SJCRH30 (cell line): Measurements from ENCODE around the gene SPCS2. TPM values are rescaled to one million over a fixed set of nuclear protein-coding genes. Genes with fewer than 3 reads are reported as not detected.

Experiments
- DNase-seq, 2 experiments: peaks; one replicate each; pipeline ENCODE4 v3.0.0-alpha.2; 2015 to 2020
- H3K27ac ChIP-seq: fragments of 250-450 bp; sonication (Bioruptor Pico); 2 replicates; pipeline ENCODE4 v1.5.1; 2020; ENCODE audit warnings: mild to moderate bottlenecking, moderate library complexity
- H3K27me3 ChIP-seq: fragments of 250-450 bp; sonication (Bioruptor Pico); 2 replicates; pipeline ENCODE4 v1.5.1; 2020; ENCODE audit warnings: mild to moderate bottlenecking, moderate library complexity
- H3K36me3 ChIP-seq: fragments of 250-450 bp; sonication (Bioruptor Pico); 2 replicates; pipeline ENCODE4 v1.5.1; 2020; ENCODE audit warnings: mild to moderate bottlenecking, moderate library complexity
- H3K4me1 ChIP-seq: fragments of 250-450 bp; sonication (Bioruptor Pico); 2 replicates; pipeline ENCODE4 v1.5.1; 2020; ENCODE audit warnings: mild to moderate bottlenecking, moderate library complexity
- H3K4me3 ChIP-seq: fragments of 250-450 bp; sonication (Bioruptor Pico); 2 replicates; pipeline ENCODE4 v1.5.1; 2020; ENCODE audit warnings: mild to moderate bottlenecking, moderate library complexity
- H3K9me3 ChIP-seq: fragments of 250-450 bp; sonication (Bioruptor Pico); replicated peaks from 2 replicates; pipeline ENCODE4 v1.5.1; 2020; ENCODE audit warnings: mild to moderate bottlenecking, moderate library complexity
- total RNA-seq: library from RNA; depleted of rRNA; stranded (reverse); fragments of >200 nt; shearing (Covaris generic); gene quantifications from 2 replicates; pipeline ENCODE4 v1.2.3, GENCODE V29; 2014; rRNA removed

SPCS2 gene
- total RNA-seq = 61.3 and 77.8 TPM in 2 replicates

- H3K36me3 ChIP-seq = peaks cover 14% of the 10 kb centered on the region
- H3K4me3 ChIP-seq = peak within 1 kb of the TSS; percentile 94
- no peaks in the 10 kb centered on the region for H3K9me3 ChIP-seq
- peak; percentile 97 to 98 for DNase-seq
- H3K27ac ChIP-seq = peak within 1 kb of the TSS; percentile 89
- H3K4me1 ChIP-seq = peaks cover 5% of the 10 kb centered on the region; the same call in 1 of the 2 replicates
- no peaks in the 10 kb centered on the region for H3K27me3 ChIP-seq
These were observed at the start of gene SPCS2, which contains the start of gene XRRA1 for GRCh38 chr11:74948898-74949752. Gene SPCS2, plus strand, starts transcription at chr11:74949266. Its CDS starts 20 bp downstream, at chr11:74949286. Gene XRRA1, minus strand, starts transcription at chr11:74949091. Its CDS starts 8,213 bp downstream, at chr11:74940878.

- Histone ChIP-seq H3K4me1 (no peaks in the 10 kb centered on the region), H3K27ac (no peak overlapping the region), H3K4me3 (no peak overlapping the region), H3K9me3 (peaks cover 14% of the 10 kb centered on the region; the same call in 1 of the 2 replicates), H3K36me3 (no peaks in the 10 kb centered on the region), H3K27me3 (no peaks in the 10 kb centered on the region)
- DNase-seq = no peak
These were observed 46.7 kb upstream of the SPCS2 start for GRCh38 chr11:74902342-74902741.

- Histone ChIP-seq H3K36me3 (no peaks in the 10 kb centered on the region), H3K4me3 (no peak overlapping the region), H3K27me3 (no peaks in the 10 kb centered on the region), H3K9me3 (peaks cover 14% of the 10 kb centered on the region; the same call in 1 of the 2 replicates), H3K27ac (no peak overlapping the region), H3K4me1 (no peaks in the 10 kb centered on the region)
- no peak for DNase-seq
These were observed 43.7 kb upstream of the SPCS2 start for GRCh38 chr11:74905326-74905725.

- no peak for DNase-seq
These were observed 39.7 kb upstream of the SPCS2 start for GRCh38 chr11:74909385-74909784.

GRCh38 chr11:74909812-74910211, 39.3 kb upstream of the SPCS2 start:
- H3K9me3 ChIP-seq = no peaks in the 10 kb centered on the region
- H3K4me3 ChIP-seq = no peak overlapping the region
- no peak overlapping the region for H3K27ac ChIP-seq
- H3K27me3 ChIP-seq = no peaks in the 10 kb centered on the region
- DNase-seq = no peak
- H3K4me1 ChIP-seq = no peaks in the 10 kb centered on the region
- no peaks in the 10 kb centered on the region; the same call in 1 of the 2 replicates for H3K36me3 ChIP-seq

More at GRCh38 chr11:74909385-74909784, 39.7 kb upstream of the SPCS2 start:
- no peak overlapping the region for H3K27ac ChIP-seq
- no peaks in the 10 kb centered on the region for H3K9me3 ChIP-seq
- H3K4me1 ChIP-seq = no peaks in the 10 kb centered on the region
- H3K36me3 ChIP-seq = no peaks in the 10 kb centered on the region; the same call in 1 of the 2 replicates
- no peaks in the 10 kb centered on the region for H3K27me3 ChIP-seq
- no peak overlapping the region for H3K4me3 ChIP-seq

GRCh38 chr11:74923125-74923524, 25.9 kb upstream of the SPCS2 start:
- DNase-seq = no peak
- H3K9me3 ChIP-seq = no peaks in the 10 kb centered on the region
- H3K36me3 ChIP-seq = no peaks in the 10 kb centered on the region; the same call in 1 of the 2 replicates
- H3K4me3 ChIP-seq = no peak overlapping the region
- H3K4me1 ChIP-seq = peaks cover 5% of the 10 kb centered on the region; the same call in 1 of the 2 replicates
- no peaks in the 10 kb centered on the region for H3K27me3 ChIP-seq
- H3K27ac ChIP-seq = no peak overlapping the region

GRCh38 chr11:74925281-74925680, 23.8 kb upstream of the SPCS2 start:
- H3K4me3 ChIP-seq = no peak overlapping the region
- H3K36me3 ChIP-seq = no peaks in the 10 kb centered on the region

GRCh38 chr11:74926304-74927030, 22.6 kb upstream of the SPCS2 start:
- no peaks in the 10 kb centered on the region for H3K9me3 ChIP-seq
- H3K4me3 ChIP-seq = no peak overlapping the region
- H3K27ac ChIP-seq = peak overlapping the region; percentile 31; the same call in 1 of the 2 replicates
- peak; percentile 34 to 54 for DNase-seq
- H3K4me1 ChIP-seq = peaks cover 5% of the 10 kb centered on the region; the same call in 1 of the 2 replicates
- H3K36me3 ChIP-seq = no peaks in the 10 kb centered on the region
- no peaks in the 10 kb centered on the region for H3K27me3 ChIP-seq

More at GRCh38 chr11:74925281-74925680, 23.8 kb upstream of the SPCS2 start:
- H3K9me3 ChIP-seq = no peaks in the 10 kb centered on the region
- peaks cover 5% of the 10 kb centered on the region; the same call in 1 of the 2 replicates for H3K4me1 ChIP-seq
- no peaks in the 10 kb centered on the region for H3K27me3 ChIP-seq
- DNase-seq = no peak
- no peak overlapping the region for H3K27ac ChIP-seq

- H3K9me3 ChIP-seq = no peaks in the 10 kb centered on the region
- DNase-seq = no peak
- no peaks in the 10 kb centered on the region for H3K36me3 ChIP-seq
- peaks cover 10% of the 10 kb centered on the region for H3K4me1 ChIP-seq
- no peak overlapping the region for H3K4me3 ChIP-seq
- no peaks in the 10 kb centered on the region for H3K27me3 ChIP-seq
- no peak overlapping the region for H3K27ac ChIP-seq
These were observed 21.6 kb upstream of the SPCS2 start for GRCh38 chr11:74927496-74927895.

GRCh38 chr11:74929431-74930363, 19.4 kb upstream of the SPCS2 start:
- Histone ChIP-seq H3K36me3 (no peaks in the 10 kb centered on the region), H3K9me3 (no peaks in the 10 kb centered on the region), H3K27me3 (no peaks in the 10 kb centered on the region), H3K27ac (no peak overlapping the region), H3K4me1 (peaks cover 13% of the 10 kb centered on the region), H3K4me3 (no peak overlapping the region)
- peak; percentile 75 to 93 for DNase-seq

- peaks cover 4% of the 10 kb centered on the region; the same call in 1 of the 2 replicates for H3K36me3 ChIP-seq
- peak; percentile 17 to 37 for DNase-seq
- no peak overlapping the region for H3K27ac ChIP-seq
- H3K27me3 ChIP-seq = no peaks in the 10 kb centered on the region
- H3K9me3 ChIP-seq = no peaks in the 10 kb centered on the region
- H3K4me3 ChIP-seq = no peak overlapping the region
- H3K4me1 ChIP-seq = peaks cover 8% of the 10 kb centered on the region
These were observed 16.9 kb upstream of the SPCS2 start for GRCh38 chr11:74932169-74932568.

GRCh38 chr11:74932797-74933196, 16.3 kb upstream of the SPCS2 start:
- Histone ChIP-seq H3K9me3 (no peaks in the 10 kb centered on the region), H3K36me3 (peaks cover 4% of the 10 kb centered on the region; the same call in 1 of the 2 replicates), H3K4me3 (no peak overlapping the region), H3K27me3 (no peaks in the 10 kb centered on the region), H3K27ac (no peak overlapping the region), H3K4me1 (peaks cover 8% of the 10 kb centered on the region)
- DNase-seq = peak in 1 of 2 experiments; percentile 11

GRCh38 chr11:74933765-74934164, 15.3 kb upstream of the SPCS2 start:
- H3K27me3 ChIP-seq = no peaks in the 10 kb centered on the region
- H3K4me1 ChIP-seq = peaks cover 8% of the 10 kb centered on the region
- H3K4me3 ChIP-seq = no peak overlapping the region
- DNase-seq = no peak
- peaks cover 4% of the 10 kb centered on the region; the same call in 1 of the 2 replicates for H3K36me3 ChIP-seq
- no peaks in the 10 kb centered on the region for H3K9me3 ChIP-seq
- H3K27ac ChIP-seq = no peak overlapping the region

GRCh38 chr11:74935285-74935684, 13.8 kb upstream of the SPCS2 start:
- Histone ChIP-seq H3K4me3 (no peak overlapping the region), H3K9me3 (no peaks in the 10 kb centered on the region), H3K27me3 (no peaks in the 10 kb centered on the region), H3K4me1 (peaks cover 8% of the 10 kb centered on the region), H3K27ac (no peak overlapping the region), H3K36me3 (peaks cover 4% of the 10 kb centered on the region; the same call in 1 of the 2 replicates)
- DNase-seq = no peak
